Astrocyte (in vitro differentiated cells and primary cell): ENCODE results near the gene CTNND2. TPM values are rescaled to one million over a fixed set of nuclear protein-coding genes. Genes with fewer than 3 reads are reported as not detected.

ENCODE experiments used
- DNase-seq: peaks from one replicate; pipeline ENCODE4 v3.0.0-alpha.2; 2010; ENCODE audit warnings: low read depth
- FAIRE-seq: peaks from 2 replicates; lab custom pipeline; 2011; peaks lifted over from hg19 to GRCh38; lab: Jason Lieb, UNC
- H2AFZ ChIP-seq: 2 replicates; pipeline ENCODE4 v1.6.0; 2012; ENCODE audit warnings: low read depth, low read length, inconsistent platforms
- H3K27ac ChIP-seq: 2 replicates; pipeline ENCODE4 v1.5.1; 2011; ENCODE audit warnings: low read depth, low read length, inconsistent platforms
- H3K27me3 ChIP-seq: 2 replicates; pipeline ENCODE4 v1.6.0; 2011; ENCODE audit warnings: low read length, inconsistent platforms; ENCODE audit not compliant: insufficient read depth
- H3K36me3 ChIP-seq: 2 replicates; pipeline ENCODE4 v1.5.1; 2011; ENCODE audit warnings: low read length, inconsistent platforms; ENCODE audit not compliant: insufficient read depth
- H3K4me1 ChIP-seq: 2 replicates; pipeline ENCODE4 v1.5.1; 2011; ENCODE audit warnings: low read length, inconsistent platforms; ENCODE audit not compliant: insufficient read depth
- H3K4me2 ChIP-seq: 2 replicates; pipeline ENCODE4 v1.6.0; 2012; ENCODE audit warnings: low read length, inconsistent platforms
- H3K4me3 ChIP-seq: 2 replicates; pipeline ENCODE4 v1.5.1; 2011; ENCODE audit warnings: low read depth, mild to moderate bottlenecking, low read length, inconsistent platforms; ENCODE audit not compliant: insufficient read depth
- H3K79me2 ChIP-seq: 2 replicates; pipeline ENCODE4 v1.6.0; 2012; ENCODE audit warnings: mild to moderate bottlenecking, low read length, inconsistent platforms; ENCODE audit not compliant: insufficient read depth
- H3K9ac ChIP-seq: 2 replicates; pipeline ENCODE4 v1.6.0; 2012; ENCODE audit warnings: mild to moderate bottlenecking, low read length, inconsistent platforms
- H3K9me3 ChIP-seq: 2 replicates; pipeline ENCODE4 v1.5.1; 2012; ENCODE audit warnings: low read depth, mild to moderate bottlenecking, low read length, inconsistent platforms; ENCODE audit not compliant: insufficient read depth
- H4K20me1 ChIP-seq: 2 replicates; pipeline ENCODE4 v1.6.0; 2012; ENCODE audit warnings: low read length, inconsistent platforms; ENCODE audit not compliant: insufficient read depth
- H3K27ac Mint-ChIP-seq: one replicate; pipeline ENCODE4 v1.8.0; 2021; ENCODE audit warnings: mild to moderate bottlenecking, mixed read lengths; ENCODE audit not compliant: unreplicated experiment
- H3K27me3 Mint-ChIP-seq: one replicate; pipeline ENCODE4 v1.8.0; 2021; ENCODE audit warnings: low read depth, mixed read lengths; ENCODE audit not compliant: unreplicated experiment
- H3K36me3 Mint-ChIP-seq: one replicate; pipeline ENCODE4 v1.8.0; 2021; ENCODE audit warnings: low read depth, mixed read lengths; ENCODE audit not compliant: unreplicated experiment
- H3K4me1 Mint-ChIP-seq: one replicate; pipeline ENCODE4 v1.8.0; 2021; ENCODE audit warnings: low read depth, mixed read lengths; ENCODE audit not compliant: unreplicated experiment
- H3K4me3 Mint-ChIP-seq: one replicate; pipeline ENCODE4 v1.8.0; 2021; ENCODE audit warnings: mild to moderate bottlenecking, moderate library complexity, mixed read lengths; ENCODE audit not compliant: unreplicated experiment
- H3K9me3 Mint-ChIP-seq: one replicate; pipeline ENCODE4 v1.8.0; 2021; ENCODE audit warnings: mild to moderate bottlenecking, mixed read lengths; ENCODE audit not compliant: unreplicated experiment
- CTCF ChIP-seq: IDR thresholded peaks from 2 replicates; pipeline ENCODE4 v1.5.1; 2011; ENCODE audit warnings: low read depth, mild to moderate bottlenecking, inconsistent platforms, low read length, moderate library complexity; ENCODE audit not compliant: insufficient read depth
- EZH2 ChIP-seq: IDR thresholded peaks from 2 replicates; pipeline ENCODE4 v1.6.1; 2012; ENCODE audit warnings: mild to moderate bottlenecking, low read length, inconsistent platforms; ENCODE audit not compliant: insufficient read depth
- total RNA-seq: library from RNA; stranded (reverse); gene quantifications from 2 replicates; pipeline ENCODE4 v1.2.1, GENCODE V29; 2021

CTNND2 gene
- total RNA-seq, 1 donor from 2014 or later = 4.5 TPM

- Mint-ChIP-seq H3K36me3 (no peaks in the 10 kb centered on the region), H3K27me3 (peaks cover 1% of the 10 kb centered on the region), H3K4me3 (no peak overlapping the region), H3K4me1 (no peaks in the 10 kb centered on the region), H3K27ac (no peak overlapping the region), H3K9me3 (peaks cover 7% of the 10 kb centered on the region)
- no peak for DNase-seq
- no peaks in the 10 kb centered on the region for H3K27me3 ChIP-seq
- no peaks in the 10 kb centered on the region for H3K36me3 ChIP-seq
- H3K27ac ChIP-seq = no peak overlapping the region
- no peak overlapping the region for H2AFZ ChIP-seq
- no peaks in the 10 kb centered on the region for H4K20me1 ChIP-seq
- no peak overlapping the region for H3K9ac ChIP-seq
- H3K9me3 ChIP-seq = no peaks in the 10 kb centered on the region
- no peak overlapping the region for H3K4me3 ChIP-seq
- H3K79me2 ChIP-seq = no peaks in the 10 kb centered on the region
- no peak overlapping the region for H3K4me2 ChIP-seq
- H3K4me1 ChIP-seq = no peaks in the 10 kb centered on the region
- TF ChIP-seq CTCF (no peak), EZH2 (no peak)
- no peak for FAIRE-seq
Observed at GRCh38 chr5:11048760-11049159, 855.5 kb downstream of the CTNND2 start.

- no peaks in the 10 kb centered on the region for H3K4me1 ChIP-seq
- Mint-ChIP-seq H3K9me3 (peaks cover 7% of the 10 kb centered on the region), H3K36me3 (no peaks in the 10 kb centered on the region), H3K27me3 (peaks cover 1% of the 10 kb centered on the region), H3K27ac (no peak overlapping the region), H3K4me3 (no peak overlapping the region), H3K4me1 (no peaks in the 10 kb centered on the region)
- H3K9me3 ChIP-seq = no peaks in the 10 kb centered on the region
- H3K27me3 ChIP-seq = no peaks in the 10 kb centered on the region
- DNase-seq (no peak), FAIRE-seq (no peak)
- no peak for TF ChIP-seq CTCF
- TF ChIP-seq EZH2 = no peak
- no peak overlapping the region for H3K4me2 ChIP-seq
- H3K27ac ChIP-seq = no peak overlapping the region
- no peak overlapping the region for H2AFZ ChIP-seq
- no peak overlapping the region for H3K9ac ChIP-seq
- no peak overlapping the region for H3K4me3 ChIP-seq
- H3K79me2 ChIP-seq = no peaks in the 10 kb centered on the region
- H4K20me1 ChIP-seq = no peaks in the 10 kb centered on the region
- H3K36me3 ChIP-seq = no peaks in the 10 kb centered on the region
Observed at GRCh38 chr5:11047625-11048024, 856.6 kb downstream of the CTNND2 start.

- peak; percentile 2 for DNase-seq
- no peak overlapping the region for H3K9ac ChIP-seq
- Mint-ChIP-seq H3K27ac (no peak overlapping the region), H3K4me1 (no peaks in the 10 kb centered on the region), H3K9me3 (peaks cover 7% of the 10 kb centered on the region), H3K36me3 (no peaks in the 10 kb centered on the region), H3K27me3 (peaks cover 1% of the 10 kb centered on the region), H3K4me3 (no peak overlapping the region)
- FAIRE-seq = no peak
- H3K27me3 ChIP-seq = no peaks in the 10 kb centered on the region
- H3K4me2 ChIP-seq = no peak overlapping the region
- H3K36me3 ChIP-seq = no peaks in the 10 kb centered on the region
- no peak overlapping the region for H2AFZ ChIP-seq
- no peaks in the 10 kb centered on the region for H3K79me2 ChIP-seq
- H3K4me1 ChIP-seq = no peaks in the 10 kb centered on the region
- no peak overlapping the region for H3K4me3 ChIP-seq
- H3K9me3 ChIP-seq = no peaks in the 10 kb centered on the region
- H3K27ac ChIP-seq = no peak overlapping the region
- TF ChIP-seq CTCF = no peak
- H4K20me1 ChIP-seq = no peaks in the 10 kb centered on the region
Observed at GRCh38 chr5:11047030-11047429, 857.2 kb downstream of the CTNND2 start.
